Ramos (cell line): ENCODE results near the gene AGRP.

ENCODE experiments used
- in situ Hi-C: fragments of 300-500 bp; cut with MboI; formaldehyde crosslinking; loops from one replicate; pipeline ENCODE4 v1.14.3; 2022; ENCODE audit warnings: low sequenced_read_pairs; ENCODE audit not compliant: unreplicated experiment

The AGRP gene

DNA sequence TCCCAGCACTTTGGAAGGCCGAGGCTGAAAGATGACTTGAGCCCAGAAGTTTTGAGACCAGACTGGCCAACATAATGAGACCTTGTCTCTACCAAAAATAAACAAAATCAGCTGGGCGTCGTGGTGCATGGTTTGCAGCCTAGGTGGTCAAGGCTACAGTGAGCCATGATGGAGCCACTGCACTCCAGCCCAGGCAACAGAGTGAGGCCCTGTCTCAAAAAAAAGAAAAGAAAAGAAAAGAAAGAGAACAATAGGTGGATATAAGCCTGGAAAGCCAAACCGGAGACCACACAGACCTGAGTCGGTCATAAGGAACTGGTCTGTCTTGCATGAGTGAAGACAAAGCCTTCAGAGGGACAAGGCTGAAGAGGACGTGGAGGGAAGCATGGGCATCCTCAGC is 16.8 kb downstream of the AGRP start:
- in situ Hi-C loops = no loop called here

DNA sequence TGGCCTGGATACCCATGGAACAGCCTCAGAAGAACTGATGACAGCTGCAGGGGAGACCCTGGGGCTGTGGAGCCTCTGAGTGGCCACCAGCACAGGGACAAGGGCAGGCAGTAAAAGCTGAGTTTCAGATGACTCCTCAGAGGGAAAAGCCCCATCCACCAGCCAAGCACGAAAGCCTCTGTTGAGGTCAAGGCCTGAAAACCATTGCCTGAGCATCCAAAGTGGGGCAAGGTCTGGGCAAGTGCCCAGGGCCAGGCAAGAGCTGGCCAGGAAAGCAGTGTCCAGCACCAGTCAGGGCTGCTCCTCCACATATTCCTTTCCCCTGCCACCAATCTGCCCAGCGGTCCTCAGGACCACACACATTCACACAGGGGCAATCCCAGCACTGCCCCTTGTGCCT is 18.8 kb downstream of the AGRP start:
- in situ Hi-C loops = no loop called here

DNA sequence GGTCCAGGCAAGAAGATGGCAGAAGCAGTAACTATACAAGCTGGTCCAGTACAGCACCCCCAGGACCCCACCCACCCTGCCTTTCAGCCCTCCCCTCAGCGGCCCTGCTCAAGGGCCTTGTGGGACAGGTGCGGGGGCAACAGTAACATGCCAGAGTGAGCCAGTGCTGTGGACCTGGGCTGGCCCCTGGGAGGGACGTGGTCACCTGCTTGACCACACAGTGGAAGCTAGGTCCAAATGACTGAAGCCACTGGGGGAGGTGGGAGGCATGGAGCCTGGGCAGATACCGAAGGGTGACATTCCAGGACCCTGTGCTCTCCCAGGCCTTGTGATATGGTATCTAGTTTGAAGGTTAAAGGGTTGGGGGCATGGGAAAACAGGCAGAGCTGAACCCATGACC is 19.7 kb downstream of the AGRP start:
- in situ Hi-C loops = no loop called here

DNA sequence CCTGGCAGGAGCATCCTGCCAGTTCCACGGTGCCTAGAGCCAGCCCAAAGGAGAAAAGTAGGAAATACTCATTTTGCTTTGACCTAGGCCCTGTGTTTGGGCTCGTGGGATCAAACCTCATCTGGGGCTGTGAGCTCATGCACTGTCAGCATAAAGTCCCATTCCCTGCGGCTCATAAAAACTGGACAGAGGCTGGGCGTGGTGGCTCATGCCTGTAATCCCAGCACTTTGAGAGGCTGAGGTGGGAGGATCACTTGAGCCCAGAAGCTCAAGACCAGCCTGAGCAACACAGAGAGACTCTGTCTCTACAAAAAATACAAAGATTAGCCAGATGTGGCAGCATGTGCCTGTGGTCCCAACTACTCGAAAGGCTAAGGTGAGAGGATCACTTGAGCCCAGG is 20.3 kb downstream of the AGRP start:
- in situ Hi-C loops = no loop called here

DNA sequence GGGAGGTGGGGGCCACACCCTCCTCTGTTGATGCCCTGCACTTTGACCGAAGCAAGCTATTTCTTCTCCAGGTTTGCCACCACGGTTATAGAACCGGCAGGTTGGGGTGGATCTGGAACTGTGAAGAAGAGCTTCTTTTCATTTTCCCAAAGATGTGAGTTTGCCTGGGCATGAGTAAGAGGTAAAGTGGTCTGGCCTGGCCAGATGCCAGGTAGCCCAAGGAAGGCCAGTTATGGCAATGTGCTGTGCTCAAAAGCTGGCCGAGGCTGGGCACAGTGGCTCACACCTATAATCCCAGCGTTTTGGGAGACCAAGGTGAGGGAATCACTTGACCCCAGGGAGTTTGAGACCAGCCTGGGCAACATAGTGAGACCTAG is 21.1 kb downstream of the AGRP start:
- in situ Hi-C loops = no loop called here

DNA sequence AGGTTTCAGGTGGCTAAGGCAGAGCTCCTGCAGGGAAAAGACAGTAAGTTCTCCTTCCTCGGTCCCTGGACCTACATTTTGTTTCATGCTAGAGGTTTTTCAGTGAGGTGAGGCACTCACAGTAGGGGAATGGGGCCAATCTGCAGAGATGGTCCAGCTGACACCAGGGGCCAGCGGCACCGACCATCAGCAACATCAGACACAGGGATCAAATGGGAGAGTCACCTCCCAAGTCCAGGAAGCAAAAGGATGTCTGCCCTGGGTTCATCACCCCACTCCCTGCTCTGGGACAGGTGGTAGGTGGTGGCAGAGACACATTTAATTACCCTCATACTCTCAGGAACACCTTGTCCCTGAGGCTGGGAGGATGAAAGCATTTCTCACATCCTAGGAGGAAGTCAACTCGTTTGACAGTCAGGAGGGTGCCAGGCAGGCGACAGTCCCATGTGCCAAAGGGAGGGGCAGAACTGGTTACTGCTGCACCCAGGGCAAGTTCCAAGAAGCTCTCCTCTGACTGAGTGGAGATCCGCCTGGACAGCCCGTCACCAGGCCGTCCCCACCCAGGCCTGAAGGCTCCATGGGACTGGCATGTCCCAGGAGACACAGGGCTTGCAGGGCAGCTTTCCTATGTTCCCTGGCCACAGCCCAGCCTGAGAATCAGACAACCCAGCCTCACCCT is 21.6 kb downstream of the AGRP start:
- in situ Hi-C loops = no loop called here

DNA sequence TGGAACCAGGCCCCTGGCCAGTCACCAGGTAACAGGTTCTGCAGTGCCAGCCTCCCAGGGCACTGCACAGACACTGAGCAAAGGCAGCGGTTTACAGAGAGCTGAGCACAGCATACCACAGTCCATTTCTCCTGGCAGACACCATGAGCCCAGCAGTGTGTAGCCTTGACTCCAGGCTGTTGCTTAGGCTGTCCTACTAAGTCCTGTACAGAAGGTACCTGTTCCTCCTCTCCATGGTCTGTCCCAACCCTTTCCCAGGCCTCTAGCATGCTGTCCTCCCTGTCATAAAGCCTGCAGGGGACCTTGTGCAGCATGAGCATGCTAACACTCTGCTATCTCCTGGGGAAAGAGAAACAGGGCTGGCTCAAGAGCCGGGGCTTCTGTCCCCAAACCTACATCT is 22.4 kb downstream of the AGRP start:
- in situ Hi-C loops = no loop called here

DNA sequence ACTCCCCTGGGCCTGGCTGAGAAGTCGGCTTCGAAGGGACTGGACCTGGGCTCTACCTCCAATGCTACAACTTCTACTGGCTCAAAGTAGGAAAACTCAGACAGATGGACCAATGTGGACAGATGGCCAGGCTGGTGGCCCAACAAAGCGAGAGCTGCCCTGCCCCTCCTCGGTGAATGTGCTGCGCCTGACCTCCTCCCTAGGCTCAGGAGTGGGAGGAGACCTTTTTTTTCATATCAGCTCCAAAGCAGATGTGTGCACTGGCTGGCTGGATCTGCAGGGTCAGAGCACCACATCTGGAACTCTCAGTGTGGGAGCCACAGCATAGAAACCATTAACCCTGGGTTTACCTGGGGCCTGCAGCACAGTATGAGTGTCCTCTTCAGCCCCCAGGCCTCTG is 23.2 kb downstream of the AGRP start:
- in situ Hi-C loops = no loop called here

DNA sequence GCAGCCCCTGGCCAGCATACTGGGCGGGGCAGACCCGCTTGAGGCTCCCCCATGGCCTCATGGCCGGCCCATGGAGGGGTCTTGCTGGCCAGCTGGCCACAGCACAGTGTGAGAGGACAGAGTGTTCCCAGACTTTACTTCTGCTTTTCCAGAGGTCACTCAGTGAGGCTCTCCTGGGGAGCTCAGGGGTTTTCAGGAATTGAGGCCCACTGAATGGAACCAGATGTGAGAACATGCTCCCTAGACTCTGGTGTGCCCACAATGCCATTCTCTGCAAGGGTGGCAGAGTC is 23.5 kb downstream of the AGRP start:
- in situ Hi-C loops = no loop called here

DNA sequence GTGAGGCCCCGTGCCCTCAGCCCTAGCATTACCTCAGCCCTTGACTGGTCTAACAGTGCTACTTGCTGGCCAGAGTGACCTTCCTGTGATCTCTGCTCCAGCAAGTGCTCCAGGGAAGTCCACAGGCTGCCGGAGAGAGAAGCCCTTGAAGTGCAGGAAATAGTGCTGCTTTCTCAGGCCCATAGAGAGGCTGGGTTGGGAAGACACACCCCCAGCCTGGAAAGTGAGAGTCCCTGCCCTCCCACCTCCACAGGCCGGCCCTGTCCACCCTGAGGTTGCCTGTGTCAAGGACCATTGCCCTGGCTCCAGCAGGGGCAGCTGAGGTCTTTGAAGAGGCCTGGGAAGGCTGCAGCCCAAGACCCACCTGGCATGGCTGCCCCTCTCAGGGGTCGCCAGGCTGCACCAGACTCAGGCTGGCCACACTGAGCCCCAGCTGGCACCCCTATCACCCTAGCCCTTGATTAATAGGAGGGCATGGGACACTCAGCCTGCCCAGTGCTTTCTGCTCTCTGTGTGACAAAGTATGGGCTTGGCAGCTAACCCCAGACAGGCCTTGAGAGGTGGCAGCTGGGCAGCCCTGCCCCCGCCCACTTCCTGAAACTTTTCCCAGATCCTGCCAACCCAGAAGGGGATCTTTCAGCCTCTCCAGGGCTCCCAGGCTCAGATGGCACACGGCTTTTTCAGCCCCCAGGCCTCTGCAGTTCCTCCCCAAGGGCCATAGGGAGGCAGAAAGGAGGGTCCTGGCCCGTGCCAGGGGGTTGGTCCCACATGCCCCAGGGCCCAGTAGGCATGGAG is 24.1 kb downstream of the AGRP start:
- in situ Hi-C loops = no loop called here

DNA sequence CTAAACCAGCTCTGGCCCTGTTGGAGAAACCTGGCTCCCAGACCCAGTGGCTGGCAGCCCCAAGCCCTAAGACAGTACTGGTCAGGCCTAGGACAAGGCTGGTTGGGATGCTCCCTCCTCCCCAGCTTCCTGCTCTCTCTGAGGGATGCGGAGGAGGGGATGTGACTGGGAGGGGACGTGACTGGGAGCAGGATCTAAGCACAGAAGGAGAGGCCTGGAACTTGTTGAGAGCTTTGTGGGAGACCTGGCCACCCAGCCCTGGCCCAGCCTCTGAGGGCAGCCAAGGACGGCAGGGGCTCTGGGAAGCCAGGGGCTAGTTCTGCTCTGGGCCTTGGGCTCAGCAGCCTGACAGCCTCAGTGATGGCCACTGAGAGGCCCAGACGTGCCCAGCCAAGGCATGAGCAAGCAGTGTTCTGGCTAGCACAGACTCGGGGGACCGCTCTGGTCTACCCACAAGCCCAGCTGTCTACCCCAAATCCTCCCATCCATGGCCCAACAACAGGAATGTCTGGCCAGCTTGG is 25.2 kb downstream of the AGRP start:
- in situ Hi-C loops = no loop called here

DNA sequence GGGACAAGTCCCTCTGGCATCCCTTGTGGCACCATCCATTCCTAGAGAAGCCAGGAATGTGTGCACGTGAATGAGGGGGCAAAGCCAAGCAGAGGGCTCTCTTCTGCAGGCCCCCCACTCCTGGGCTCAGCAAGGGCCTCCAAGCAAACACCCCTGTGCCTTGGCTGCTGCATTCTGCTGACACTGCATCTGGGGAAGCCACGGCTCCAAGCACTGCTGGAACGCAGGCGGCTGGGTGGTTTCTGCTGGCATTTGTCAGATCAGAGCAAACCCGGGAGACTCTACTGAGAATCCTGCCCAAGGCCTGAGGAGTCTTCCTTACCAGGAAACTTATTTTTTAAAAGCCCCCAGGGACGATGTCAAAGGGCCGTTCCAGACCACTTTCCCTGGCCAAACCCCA is 25.7 kb downstream of the AGRP start:
- in situ Hi-C loops = no loop called here

DNA sequence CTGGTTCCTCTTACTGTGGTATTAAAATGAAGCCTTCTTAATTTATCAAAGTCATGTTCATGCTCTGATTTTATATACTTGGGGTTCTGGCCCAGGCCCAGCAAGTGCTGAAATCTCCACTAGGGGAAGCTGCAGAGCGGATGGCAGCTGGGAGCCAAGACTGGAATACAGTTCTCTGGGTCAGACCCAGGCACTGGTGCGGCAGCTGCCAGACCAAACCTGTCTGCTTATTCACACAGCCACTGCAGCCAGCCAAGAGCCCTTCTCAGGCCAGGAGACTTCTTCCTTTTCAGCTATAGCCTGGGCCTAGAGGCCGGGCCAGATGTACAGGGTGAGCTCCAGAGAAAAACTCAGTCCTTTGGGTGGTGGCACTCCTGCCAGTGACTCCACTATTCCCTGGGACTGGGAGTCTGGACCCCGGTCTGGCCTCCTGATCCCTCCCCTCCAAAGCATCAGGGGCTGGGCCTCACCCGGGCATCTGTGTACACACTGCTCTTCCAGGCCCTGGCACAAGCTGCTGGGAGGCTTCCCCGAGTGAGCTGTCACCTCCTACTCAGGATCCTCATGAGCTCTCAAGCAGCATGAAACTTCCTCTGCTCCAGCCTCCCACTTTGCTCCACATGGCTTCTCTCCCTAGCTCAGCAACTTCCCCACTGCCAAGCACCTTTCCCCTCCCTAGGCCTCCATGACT is 26.8 kb downstream of the AGRP start:
- in situ Hi-C loops = no loop called here

DNA sequence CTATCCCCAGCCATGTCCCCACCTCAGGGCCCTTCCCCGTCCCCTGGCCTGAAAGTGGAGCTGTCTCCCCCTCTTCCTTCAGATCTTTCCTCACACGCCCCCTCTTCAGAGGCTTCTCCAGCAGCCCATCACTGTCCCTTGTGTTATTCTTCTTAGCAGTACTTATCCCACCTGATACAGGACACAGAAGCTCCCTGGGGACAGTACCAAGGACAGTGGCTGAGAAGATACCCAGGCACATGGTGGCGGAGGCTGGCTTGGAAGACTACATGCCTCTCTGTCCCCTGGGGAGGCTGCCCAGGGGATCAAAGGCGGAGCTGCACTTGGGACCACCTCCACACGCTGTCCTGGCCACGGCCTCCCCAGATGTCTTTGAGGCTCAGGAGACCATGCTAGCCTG is 28.5 kb downstream of the AGRP start:
- in situ Hi-C loops = no loop called here

DNA sequence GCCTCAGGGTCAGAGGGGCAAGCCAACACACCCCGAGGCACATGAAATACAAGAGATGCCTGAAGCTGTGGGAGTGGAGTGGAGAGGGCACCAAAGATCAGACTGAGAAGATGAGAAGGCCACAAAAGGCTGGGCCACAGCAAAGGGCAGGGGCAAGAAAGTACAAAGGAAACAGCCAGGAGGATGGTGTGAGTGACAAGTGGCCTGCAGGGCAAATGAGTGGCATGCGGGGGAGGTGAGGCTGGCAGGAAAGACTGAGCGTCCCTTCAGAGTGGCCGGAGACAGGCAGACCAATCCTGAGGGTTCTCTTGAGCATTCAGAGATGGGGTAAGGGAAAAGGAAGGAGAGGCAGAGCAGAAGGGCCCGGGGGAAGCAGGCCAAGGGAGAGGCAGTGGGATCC is 29.2 kb downstream of the AGRP start:
- in situ Hi-C loops = no loop called here

DNA sequence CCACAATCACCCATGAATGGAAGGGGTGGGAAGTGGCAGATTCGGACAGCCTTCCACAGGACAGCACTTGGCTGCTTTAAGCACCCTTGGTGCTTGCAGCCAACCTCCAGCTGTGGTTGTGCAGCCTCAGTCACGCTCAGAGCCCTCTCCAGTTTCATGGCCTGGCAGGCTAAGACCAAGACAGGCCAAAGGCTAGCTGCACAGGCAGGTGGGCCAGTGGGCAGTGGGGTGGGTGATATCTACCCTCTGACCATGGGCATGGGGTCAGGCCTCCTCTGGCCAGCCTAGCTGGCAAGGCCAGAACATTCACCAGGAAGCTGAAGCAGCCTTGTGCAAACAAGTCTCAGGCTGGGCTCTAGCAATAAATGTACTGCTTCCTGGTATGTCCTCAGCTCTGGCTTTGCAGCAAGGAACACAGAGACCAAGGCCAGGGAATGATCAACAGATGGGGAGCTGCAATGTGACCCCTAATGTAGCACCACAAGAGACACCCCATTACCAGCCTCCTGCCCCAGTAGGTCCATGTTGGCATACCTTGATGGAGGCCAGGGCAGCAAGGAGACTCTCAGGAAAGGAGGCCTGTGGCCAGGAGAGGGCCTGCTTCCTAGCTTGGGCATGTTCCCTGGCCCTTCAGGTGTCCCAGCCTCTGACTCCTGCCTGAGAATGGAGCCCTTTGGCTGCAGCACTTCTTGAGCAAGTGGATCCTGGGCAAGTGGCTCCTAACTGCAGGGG is 31.5 kb downstream of the AGRP start:
- in situ Hi-C loops = no loop called here

DNA sequence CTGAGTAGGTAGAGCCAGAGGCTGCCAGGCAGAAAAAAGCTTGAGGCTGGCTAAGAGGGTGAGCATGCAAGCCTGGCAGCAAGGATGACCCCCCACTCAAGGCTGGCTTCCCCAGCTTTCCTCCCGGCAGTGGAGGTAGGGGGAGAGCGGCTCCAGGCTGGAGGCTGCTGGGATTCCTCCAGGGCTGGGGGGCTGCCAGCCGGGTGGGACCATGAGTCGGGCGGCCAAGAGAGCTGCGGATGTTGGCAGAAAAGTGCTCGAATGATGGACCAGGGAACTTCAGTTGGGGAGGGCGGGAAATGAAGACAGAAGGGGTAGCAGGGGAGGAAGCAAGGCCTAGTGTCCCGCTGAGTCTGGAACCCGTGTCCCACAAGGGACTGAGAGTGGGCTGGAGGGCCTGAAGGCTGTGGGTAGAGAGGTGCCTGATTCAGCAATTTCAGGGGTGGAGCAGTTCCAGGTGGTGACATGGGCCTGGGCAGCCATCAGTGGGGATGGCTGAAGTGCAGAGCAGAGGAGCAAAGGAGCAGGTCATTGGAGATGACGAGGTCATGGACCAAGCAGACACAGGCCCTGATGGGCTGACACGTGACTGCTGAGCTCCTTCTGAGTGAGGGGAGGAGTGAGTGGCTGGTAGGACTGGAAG is 32.2 kb downstream of the AGRP start:
- in situ Hi-C loops = no loop called here

DNA sequence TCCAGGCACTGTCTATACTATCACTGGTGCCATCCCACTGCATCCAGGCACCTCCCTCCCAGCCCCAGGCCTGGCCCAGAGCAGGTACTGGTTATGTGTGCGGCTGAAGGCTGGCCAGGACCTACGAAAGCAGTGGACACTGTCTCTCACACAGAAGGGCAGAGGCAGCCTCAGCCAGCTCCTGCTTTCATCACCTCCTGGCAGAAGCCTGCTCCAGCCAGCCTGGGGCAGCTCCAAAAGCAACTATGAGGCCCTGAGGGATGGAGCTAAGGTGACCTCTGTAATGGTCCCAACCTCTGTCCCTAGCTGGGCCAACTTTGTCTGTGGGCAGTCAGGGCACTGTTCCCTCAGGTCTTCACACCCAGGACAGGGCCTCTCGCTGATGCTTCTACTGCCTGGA is 33.6 kb downstream of the AGRP start:
- in situ Hi-C loops = no loop called here

DNA sequence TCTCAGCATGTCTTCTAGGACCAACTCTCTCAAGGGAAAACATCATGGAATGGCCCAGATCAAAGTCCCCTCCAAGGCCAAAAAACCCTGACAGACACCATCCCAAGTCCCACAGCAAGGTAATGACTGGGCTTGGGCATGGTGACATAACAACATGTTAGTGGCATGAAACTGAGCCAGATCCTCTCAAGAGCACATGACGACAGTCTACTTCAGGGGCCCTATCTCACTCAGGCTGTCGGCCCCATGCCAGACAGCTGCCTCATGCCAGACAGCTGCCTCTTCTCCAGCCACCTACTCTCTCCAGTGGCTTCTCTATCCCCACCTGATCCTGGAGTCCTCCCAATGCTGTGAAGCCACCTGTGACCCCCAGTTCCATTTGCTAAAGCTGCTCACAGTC is 34.0 kb downstream of the AGRP start:
- in situ Hi-C loops = no loop called here

DNA sequence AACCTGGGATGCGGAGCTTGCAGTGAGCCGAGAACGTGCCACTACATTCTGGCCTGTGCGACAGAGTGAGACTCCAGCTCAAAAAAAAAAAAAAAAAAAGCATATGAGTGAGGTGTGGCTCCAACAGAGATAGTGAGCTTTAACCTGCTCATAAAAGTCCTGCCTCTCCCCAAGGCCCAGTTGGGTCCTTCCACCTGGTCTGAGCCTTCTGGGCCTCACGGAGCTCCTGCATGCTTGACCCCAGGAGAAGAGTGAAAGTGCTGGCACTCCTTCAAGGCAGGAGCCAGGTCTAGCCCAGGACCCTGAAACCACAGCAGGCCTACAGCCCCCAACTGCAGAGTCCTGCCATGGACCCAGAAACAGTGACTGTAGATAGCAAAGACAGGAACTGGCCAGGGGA is 34.8 kb downstream of the AGRP start:
- in situ Hi-C loops = no loop called here
